NCI-H128 (cell line): Measurements from ENCODE around the gene CIB4.

Experiments used
- DNase-seq: peaks from one replicate; lab custom pipeline; 2025; ENCODE audit not compliant: unreplicated experiment; lab: John Stamatoyannopoulos, UW

Gene CIB4

GRCh38 chr2:26583381-26583911 lies 57.7 kb downstream of the CIB4 start:
- no peak for DNase-seq

- no peak for DNase-seq
Observed at GRCh38 chr2:26582890-26583289, 58.3 kb downstream of the CIB4 start.

- DNase-seq = no peak
Observed at GRCh38 chr2:26581991-26582842, 58.9 kb downstream of the CIB4 start.

- DNase-seq = no peak
Observed at GRCh38 chr2:26581266-26581990, 59.7 kb downstream of the CIB4 start.

- DNase-seq = no peak
Observed at GRCh38 chr2:26580751-26581150, 60.4 kb downstream of the CIB4 start.

GRCh38 chr2:26580151-26580550 lies 61.0 kb downstream of the CIB4 start:
- no peak for DNase-seq

GRCh38 chr2:26579723-26580040 lies 61.5 kb downstream of the CIB4 start:
- no peak for DNase-seq

GRCh38 chr2:26579025-26579722 lies 62.0 kb downstream of the CIB4 start:
- no peak for DNase-seq

GRCh38 chr2:26578581-26578980 lies 62.6 kb downstream of the CIB4 start:
- DNase-seq = no peak

- no peak for DNase-seq
Observed at GRCh38 chr2:26578113-26578458, 63.1 kb downstream of the CIB4 start.

GRCh38 chr2:26577442-26578112 lies 63.6 kb downstream of the CIB4 start:
- no peak for DNase-seq

- DNase-seq = no peak
Observed at GRCh38 chr2:26576565-26577441, 64.4 kb downstream of the CIB4 start.

GRCh38 chr2:26575836-26576564 lies 65.2 kb downstream of the CIB4 start:
- no peak for DNase-seq

- no peak for DNase-seq
Observed at GRCh38 chr2:26574900-26575560, 66.1 kb downstream of the CIB4 start.

GRCh38 chr2:26574066-26574899 lies 66.9 kb downstream of the CIB4 start:
- no peak for DNase-seq

- no peak for DNase-seq
Observed at GRCh38 chr2:26573241-26573925, 67.8 kb downstream of the CIB4 start.

GRCh38 chr2:26572591-26572990 lies 68.6 kb downstream of the CIB4 start:
- no peak for DNase-seq

- DNase-seq = no peak
Observed at GRCh38 chr2:26571316-26571715, 69.8 kb downstream of the CIB4 start.
